ENCODE data around the gene KCNMA1. TPM values are rescaled to one million over a fixed set of nuclear protein-coding genes. Genes with fewer than 3 reads are reported as not detected.
A peak's percentile ranks its signal among the peaks of the same experiment; 100 is the strongest.

KCNMA1 gene
- total RNA-seq, 1 experiment from 2014 or later: 1.8 TPM

DNA sequence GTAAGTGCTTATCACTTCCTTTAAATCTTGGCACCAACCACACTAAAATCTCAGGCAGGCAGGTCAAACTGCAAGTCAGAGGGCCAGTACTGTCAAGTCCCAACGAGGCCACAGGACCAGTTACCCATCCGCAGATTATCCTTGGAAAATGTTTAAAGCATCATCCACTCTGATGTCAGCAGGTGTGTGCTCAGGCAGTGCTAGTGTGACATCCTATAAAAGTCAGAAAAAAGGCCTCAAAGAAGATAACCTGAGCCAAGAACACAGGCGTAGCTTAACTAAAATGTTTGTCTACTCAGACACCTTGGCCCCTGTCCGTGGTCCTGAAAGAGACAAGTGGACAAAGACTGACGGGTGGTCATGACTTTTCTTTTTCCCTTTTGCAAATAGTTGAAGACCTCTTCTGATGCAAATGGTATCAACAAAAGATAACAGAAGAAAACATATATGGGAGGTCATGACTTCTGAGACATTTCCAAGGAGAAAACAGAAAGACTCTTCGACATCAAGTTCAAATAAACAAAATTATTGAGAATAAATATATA is 309.3 kb downstream of the KCNMA1 start:
- Histone ChIP-seq H3K4me3 (no peak overlapping the region), H3K9me3 (replicated peaks) (no peaks in the 10 kb centered on the region), H3K27ac (no peak overlapping the region), H3K4me1 (replicated peaks) (no peaks in the 10 kb centered on the region), H3K27me3 (replicated peaks) (no peaks in the 10 kb centered on the region), H3K36me3 (no peaks in the 10 kb centered on the region)
- peak in 1 of 2 experiments; percentile 51 for DNase-seq (ENCODE audit: low read depth in 1 of 2, low spot score in 2 of 2)

DNA sequence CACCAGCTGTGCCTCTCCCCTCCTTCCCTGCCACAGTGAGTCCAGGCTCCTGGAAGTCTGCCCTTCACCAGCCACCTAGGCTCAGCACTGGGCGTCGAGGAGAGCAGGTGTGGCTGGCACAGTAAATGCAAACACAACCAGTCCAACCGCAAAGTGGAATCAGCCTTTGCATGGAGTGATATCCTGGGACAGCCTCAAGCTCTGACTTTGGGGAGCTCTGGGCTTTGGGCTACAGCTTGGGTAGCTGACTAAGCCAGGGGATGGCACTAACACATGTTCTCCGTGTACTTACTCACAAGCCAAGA is 312.4 kb downstream of the KCNMA1 start:
- no peaks in the 10 kb centered on the region for H3K27me3 ChIP-seq (replicated peaks)
- H3K9me3 ChIP-seq (replicated peaks): peaks cover 4% of the 10 kb centered on the region; the same call in 1 of the 2 replicates
- DNase-seq (ENCODE audit: low read depth in 1 of 2, low spot score in 2 of 2): no peak
- peaks cover 18% of the 10 kb centered on the region for H3K4me1 ChIP-seq (replicated peaks)
- H3K4me3 ChIP-seq: no peak overlapping the region
- no peak overlapping the region for H3K27ac ChIP-seq
- no peaks in the 10 kb centered on the region for H3K36me3 ChIP-seq

DNA sequence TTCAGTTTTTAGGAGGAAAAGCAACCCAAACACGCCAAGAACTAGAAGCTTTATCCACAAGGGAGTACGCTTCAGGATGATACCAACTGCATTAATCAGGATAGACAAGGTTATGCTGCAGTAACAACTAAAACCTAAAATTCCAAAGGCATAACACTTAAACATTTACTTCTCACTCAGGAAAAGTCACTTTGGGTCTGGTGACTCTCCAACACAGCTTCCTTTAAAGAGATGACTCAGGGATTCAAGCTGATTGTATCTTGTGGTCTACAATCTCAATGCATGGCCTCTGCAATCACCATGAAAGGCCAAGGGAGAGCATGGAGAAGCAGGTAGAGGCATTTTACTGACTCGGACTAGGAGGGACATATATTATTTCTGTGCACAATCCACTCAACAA is 315.8 kb downstream of the KCNMA1 start:
- H3K4me1 ChIP-seq (replicated peaks): peaks cover 26% of the 10 kb centered on the region
- no peaks in the 10 kb centered on the region for H3K36me3 ChIP-seq
- no peak for DNase-seq (ENCODE audit: low read depth in 1 of 2, low spot score in 2 of 2)
- H3K9me3 ChIP-seq (replicated peaks): peaks cover 4% of the 10 kb centered on the region; the same call in 1 of the 2 replicates
- peak overlapping the region; percentile 63; the same call in 1 of the 2 replicates for H3K27ac ChIP-seq
- no peaks in the 10 kb centered on the region for H3K27me3 ChIP-seq (replicated peaks)
- H3K4me3 ChIP-seq: no peak overlapping the region

DNA sequence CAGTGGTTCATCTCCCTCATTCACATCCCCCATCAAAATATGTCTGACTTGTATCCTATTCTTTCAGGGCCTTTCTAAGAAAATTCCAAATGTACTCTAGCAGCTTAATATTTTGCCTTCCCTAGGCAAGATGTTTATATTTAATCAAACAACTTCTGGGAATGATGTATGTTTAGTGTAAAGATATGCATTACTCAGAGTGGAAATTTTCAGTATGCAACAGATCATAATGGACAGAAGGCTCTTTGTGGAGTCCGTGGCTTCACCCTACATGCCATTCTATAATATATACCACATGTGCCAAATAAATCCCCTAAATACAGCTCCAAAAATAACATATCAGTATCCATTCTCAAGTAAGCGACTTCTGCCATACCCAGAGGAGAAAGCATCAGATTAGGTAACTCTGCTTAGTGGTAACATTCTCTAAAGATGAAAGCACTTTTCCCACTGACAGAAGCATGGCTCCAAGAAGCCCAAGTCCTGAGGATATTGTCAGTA is 316.6 kb downstream of the KCNMA1 start:
- H3K4me3 ChIP-seq: no peak overlapping the region
- peak overlapping the region; percentile 63 for H3K27ac ChIP-seq
- no peaks in the 10 kb centered on the region for H3K36me3 ChIP-seq
- peaks cover 26% of the 10 kb centered on the region for H3K4me1 ChIP-seq (replicated peaks)
- no peaks in the 10 kb centered on the region for H3K27me3 ChIP-seq (replicated peaks)
- DNase-seq (ENCODE audit: low read depth in 1 of 2, low spot score in 2 of 2): peak in 1 of 2 experiments; percentile 76
- H3K9me3 ChIP-seq (replicated peaks): peaks cover 4% of the 10 kb centered on the region; the same call in 1 of the 2 replicates

DNA sequence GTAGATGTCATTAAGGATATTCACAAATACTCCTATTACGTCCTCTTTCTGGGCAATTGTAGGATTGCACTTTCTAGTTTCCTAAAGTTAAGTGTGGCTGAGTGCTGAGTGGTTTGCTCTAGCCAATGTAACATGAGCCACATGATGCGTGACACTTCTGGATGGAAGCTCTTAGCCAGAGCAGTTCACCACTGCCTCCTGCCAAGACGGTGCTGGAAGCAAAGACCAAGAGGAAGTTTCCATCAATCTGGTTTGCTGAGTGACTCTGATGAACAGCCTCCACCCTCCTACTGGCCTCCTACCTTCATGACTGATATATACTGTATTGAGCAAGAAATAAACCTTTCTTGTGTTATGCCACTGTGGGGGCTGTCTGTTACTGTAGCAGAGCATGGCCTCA is 318.1 kb downstream of the KCNMA1 start:
- Histone ChIP-seq H3K27ac (0 out of 2 replicates have a peak overlapping the region, but pooled peaks have one; percentile 63), H3K36me3 (no peaks in the 10 kb centered on the region), H3K4me1 (replicated peaks) (peaks cover 32% of the 10 kb centered on the region), H3K27me3 (replicated peaks) (no peaks in the 10 kb centered on the region), H3K4me3 (no peak overlapping the region), H3K9me3 (replicated peaks) (peaks cover 4% of the 10 kb centered on the region; the same call in 1 of the 2 replicates)
- DNase-seq (ENCODE audit: low read depth in 1 of 2, low spot score in 2 of 2): no peak

DNA sequence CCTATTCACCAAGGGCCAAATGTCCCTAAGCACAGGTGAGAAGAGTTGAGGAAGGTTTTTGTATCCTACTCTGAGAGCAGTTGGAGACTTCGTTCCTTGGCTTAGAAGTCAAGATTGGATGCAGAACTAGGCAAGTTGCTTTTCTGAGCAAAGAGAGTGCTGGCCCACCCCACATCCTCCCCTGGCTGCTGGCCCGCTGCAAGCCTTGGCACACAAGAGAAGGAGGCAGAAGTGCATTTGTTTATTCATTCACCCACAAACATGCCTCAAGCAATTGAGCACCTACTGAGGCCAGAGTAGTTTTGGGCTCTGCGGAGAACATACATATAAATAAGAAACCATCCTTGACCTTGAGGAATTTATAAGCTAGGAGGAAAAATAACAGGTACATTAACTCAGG is 318.9 kb downstream of the KCNMA1 start:
- Histone ChIP-seq H3K36me3 (no peaks in the 10 kb centered on the region), H3K27me3 (replicated peaks) (no peaks in the 10 kb centered on the region), H3K9me3 (replicated peaks) (peaks cover 4% of the 10 kb centered on the region; the same call in 1 of the 2 replicates), H3K27ac (no peak overlapping the region), H3K4me3 (no peak overlapping the region), H3K4me1 (replicated peaks) (peaks cover 32% of the 10 kb centered on the region)
- DNase-seq (ENCODE audit: low read depth in 1 of 2, low spot score in 2 of 2): no peak

DNA sequence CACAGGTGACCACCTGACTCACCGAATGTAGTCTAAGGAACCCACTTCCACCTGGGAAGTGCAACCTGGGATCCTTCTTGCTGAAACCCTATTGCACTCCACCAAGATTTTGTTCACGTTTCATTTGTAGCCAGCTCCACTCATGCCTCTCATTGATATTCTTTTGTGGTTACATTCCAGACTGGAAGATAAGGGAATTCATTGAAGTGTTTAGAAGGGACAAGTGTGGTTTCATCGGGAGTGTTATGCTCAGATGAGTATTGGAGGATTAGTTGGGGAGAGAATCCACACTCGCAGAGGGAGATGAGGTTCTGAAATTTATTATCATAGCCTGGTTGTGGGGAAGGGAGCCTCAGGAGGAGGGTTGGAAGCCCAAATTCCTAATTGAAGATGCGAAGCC is 320.4 kb downstream of the KCNMA1 start:
- Histone ChIP-seq H3K27me3 (replicated peaks) (no peaks in the 10 kb centered on the region), H3K4me1 (replicated peaks) (peaks cover 32% of the 10 kb centered on the region), H3K36me3 (no peaks in the 10 kb centered on the region), H3K9me3 (replicated peaks) (peaks cover 4% of the 10 kb centered on the region; the same call in 1 of the 2 replicates), H3K27ac (no peak overlapping the region), H3K4me3 (no peak overlapping the region)
- no peak for DNase-seq (ENCODE audit: low read depth in 1 of 2, low spot score in 2 of 2)

DNA sequence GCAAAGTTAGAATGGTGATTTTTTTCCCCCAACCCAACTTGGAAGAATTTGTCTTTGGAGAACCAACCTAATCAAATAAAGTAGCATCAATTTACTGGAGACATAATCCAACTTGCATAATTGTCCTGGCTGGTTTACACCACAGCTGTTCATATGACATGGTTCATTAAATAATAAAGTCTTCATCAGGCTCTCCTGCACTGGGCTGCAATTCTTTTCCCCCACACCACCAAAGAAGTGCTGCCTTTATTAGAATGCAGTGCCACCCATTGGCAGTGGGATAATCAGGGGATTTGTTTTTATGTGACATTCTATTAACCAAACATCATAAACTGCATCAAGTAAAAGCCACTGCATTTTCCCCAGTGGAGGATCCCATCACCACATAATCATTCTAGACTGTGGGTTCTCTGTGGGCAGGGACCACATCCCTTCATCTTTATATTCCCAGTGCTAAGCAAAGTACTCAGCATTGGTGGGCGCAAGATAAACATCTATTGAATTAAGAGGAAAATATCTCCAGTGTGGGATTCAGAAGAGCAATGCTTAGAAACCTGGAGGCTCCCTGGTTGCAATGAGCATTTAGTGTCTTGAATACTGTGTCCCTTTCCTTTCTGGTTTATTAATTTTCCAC is 322.0 kb downstream of the KCNMA1 start:
- no peaks in the 10 kb centered on the region for H3K9me3 ChIP-seq (replicated peaks)
- no peak overlapping the region for H3K27ac ChIP-seq
- no peaks in the 10 kb centered on the region for H3K36me3 ChIP-seq
- no peak overlapping the region for H3K4me3 ChIP-seq
- peaks cover 18% of the 10 kb centered on the region for H3K4me1 ChIP-seq (replicated peaks)
- no peaks in the 10 kb centered on the region for H3K27me3 ChIP-seq (replicated peaks)
- DNase-seq (ENCODE audit: low read depth in 1 of 2, low spot score in 2 of 2): no peak

DNA sequence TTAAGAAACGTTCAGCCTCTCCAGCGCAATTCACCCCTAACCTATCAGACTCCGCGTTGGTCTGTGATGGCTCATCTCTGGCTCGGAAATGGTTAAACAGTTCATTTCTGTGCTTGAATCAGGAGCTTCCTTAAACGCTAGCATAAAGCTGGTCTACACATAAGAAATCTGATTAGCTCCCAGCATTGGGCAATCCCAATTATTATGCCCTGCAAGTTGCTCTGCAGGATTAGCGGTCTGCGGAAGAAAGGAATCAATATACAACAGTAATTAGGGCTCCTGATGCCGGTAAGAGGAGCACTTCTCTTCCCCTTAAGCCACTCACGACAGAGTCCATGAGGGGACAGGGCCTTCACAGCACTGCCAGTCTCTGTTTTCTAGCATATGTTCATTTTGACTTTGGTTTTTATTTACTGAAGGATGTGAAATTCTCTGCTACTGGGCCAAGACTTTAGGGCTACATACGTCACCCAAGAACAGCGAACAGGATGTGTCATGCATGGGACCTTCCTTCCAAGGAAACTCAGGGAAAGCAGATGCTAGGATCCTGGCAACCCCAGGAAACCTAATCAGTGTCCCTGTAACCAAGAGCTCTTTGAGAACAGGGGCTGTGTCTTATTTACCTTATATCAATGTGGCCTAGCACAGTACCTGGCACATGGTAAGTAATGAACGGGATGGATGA is 324.4 kb downstream of the KCNMA1 start:
- no peaks in the 10 kb centered on the region for H3K27me3 ChIP-seq (replicated peaks)
- no peaks in the 10 kb centered on the region for H3K9me3 ChIP-seq (replicated peaks)
- DNase-seq (ENCODE audit: low read depth in 1 of 2, low spot score in 2 of 2): no peak
- H3K4me3 ChIP-seq: no peak overlapping the region
- no peak overlapping the region for H3K27ac ChIP-seq
- peaks cover 6% of the 10 kb centered on the region for H3K4me1 ChIP-seq (replicated peaks)
- no peaks in the 10 kb centered on the region for H3K36me3 ChIP-seq

DNA sequence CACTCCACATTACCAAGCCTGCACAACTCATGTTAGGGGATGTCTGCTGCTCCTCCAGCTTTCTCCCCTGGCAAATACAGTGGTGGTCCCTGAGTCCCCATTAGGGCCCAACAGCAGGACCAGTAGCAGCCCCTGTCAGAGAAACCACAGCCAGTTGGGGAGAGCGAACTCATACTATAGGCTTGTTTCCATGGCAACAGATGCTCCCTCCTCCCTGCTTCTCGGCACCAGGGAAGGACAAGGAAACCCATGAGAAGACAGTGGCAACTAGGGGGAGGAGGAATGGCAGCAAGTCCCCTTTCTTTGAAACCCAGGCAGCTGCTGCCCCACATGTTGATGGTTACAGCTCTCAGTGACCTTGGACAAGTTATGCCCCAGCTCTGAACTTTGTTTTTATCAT is 326.4 kb downstream of the KCNMA1 start:
- no peak for DNase-seq (ENCODE audit: low read depth in 1 of 2, low spot score in 2 of 2)
- H3K4me1 ChIP-seq (replicated peaks): peaks cover 6% of the 10 kb centered on the region
- H3K9me3 ChIP-seq (replicated peaks): no peaks in the 10 kb centered on the region
- no peak overlapping the region for H3K4me3 ChIP-seq
- no peaks in the 10 kb centered on the region for H3K27me3 ChIP-seq (replicated peaks)
- no peaks in the 10 kb centered on the region for H3K36me3 ChIP-seq
- no peak overlapping the region for H3K27ac ChIP-seq

DNA sequence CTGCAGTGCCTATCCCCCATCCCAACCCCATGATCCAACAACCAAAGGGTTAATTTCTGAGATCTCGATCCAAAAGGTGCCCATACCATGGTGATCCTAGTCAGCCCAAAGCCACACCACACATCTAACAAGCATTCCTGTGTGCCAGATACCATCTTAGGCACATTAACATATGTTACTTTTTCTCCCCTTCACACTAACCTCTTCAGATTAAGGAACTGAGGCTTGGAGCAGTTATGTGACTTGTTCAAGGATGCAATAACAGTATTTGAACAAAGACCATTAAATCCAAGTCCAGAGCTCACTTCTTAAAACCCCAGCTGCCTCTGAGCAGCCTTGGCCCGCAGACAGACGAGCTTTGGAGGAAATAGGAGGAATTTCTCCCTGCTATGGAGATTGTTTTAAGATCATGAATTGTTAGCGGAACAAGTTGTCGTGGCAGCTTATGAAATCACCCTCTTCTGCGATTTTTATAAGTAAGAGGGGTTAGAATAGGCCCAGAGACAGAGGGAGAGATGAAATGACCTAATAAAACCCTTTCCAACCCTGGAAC is 327.2 kb downstream of the KCNMA1 start:
- Histone ChIP-seq H3K27me3 (replicated peaks) (no peaks in the 10 kb centered on the region), H3K27ac (no peak overlapping the region), H3K36me3 (no peaks in the 10 kb centered on the region), H3K9me3 (replicated peaks) (no peaks in the 10 kb centered on the region), H3K4me3 (no peak overlapping the region), H3K4me1 (replicated peaks) (peaks cover 6% of the 10 kb centered on the region)
- no peak for DNase-seq (ENCODE audit: low read depth in 1 of 2, low spot score in 2 of 2)

DNA sequence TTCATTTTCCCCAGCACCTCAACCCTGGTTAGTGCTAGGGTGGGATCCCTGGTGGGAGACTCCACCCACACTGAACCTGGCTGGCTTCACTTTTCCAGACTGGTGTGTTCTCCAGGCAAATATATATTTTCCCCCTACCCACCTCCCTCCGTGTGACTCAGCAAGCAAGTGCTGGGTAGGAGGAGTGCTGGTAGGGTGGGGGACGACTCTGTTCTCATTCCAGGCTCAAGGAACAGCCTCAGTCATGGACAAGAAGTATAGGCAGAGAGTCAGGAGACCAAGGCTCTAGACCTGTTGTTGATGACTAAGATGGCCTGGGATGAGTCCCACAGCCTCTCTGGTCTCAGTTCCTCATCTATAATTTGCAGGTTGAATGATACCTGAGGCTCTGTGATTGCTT is 328.1 kb downstream of the KCNMA1 start:
- Histone ChIP-seq H3K27me3 (replicated peaks) (no peaks in the 10 kb centered on the region), H3K27ac (no peak overlapping the region), H3K4me3 (no peak overlapping the region), H3K4me1 (replicated peaks) (no peaks in the 10 kb centered on the region), H3K36me3 (no peaks in the 10 kb centered on the region), H3K9me3 (replicated peaks) (no peaks in the 10 kb centered on the region)
- DNase-seq (ENCODE audit: low read depth in 1 of 2, low spot score in 2 of 2): no peak

DNA sequence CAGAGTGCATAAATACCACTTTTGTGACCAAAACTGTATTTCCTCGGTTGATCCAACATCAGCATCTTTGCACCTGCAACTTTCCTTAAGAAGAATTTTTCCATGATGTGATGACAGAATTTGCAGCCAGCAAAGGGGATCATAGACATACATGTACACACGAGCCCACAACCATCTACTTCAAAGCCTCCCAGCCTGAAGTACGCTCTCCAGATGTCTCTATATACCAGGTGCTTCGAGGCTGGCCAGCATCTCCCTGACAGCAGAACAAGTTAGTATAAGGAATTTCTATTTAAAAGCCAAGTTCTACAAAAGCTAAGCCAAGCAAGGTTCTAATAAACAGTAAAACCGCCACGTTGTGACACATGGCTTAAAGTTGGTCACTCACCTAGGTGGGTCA is 328.5 kb downstream of the KCNMA1 start:
- Histone ChIP-seq H3K27me3 (replicated peaks) (no peaks in the 10 kb centered on the region), H3K27ac (no peak overlapping the region)
- DNase-seq (ENCODE audit: low read depth in 1 of 2, low spot score in 2 of 2): no peak

More for the DNA sequence above, 328.5 kb downstream of the KCNMA1 start:
- Histone ChIP-seq H3K36me3 (no peaks in the 10 kb centered on the region), H3K4me3 (no peak overlapping the region), H3K4me1 (replicated peaks) (no peaks in the 10 kb centered on the region), H3K9me3 (replicated peaks) (no peaks in the 10 kb centered on the region)

Measured in SJSA1 (cell line).